ENCODE results near the gene IQSEC1. TPM values are rescaled to one million over a fixed set of nuclear protein-coding genes. Genes with fewer than 3 reads are reported as not detected.

Gene IQSEC1
- total RNA-seq, 2 experiments from 2014 or later, result 19.0 to 21.4 TPM

DNA sequence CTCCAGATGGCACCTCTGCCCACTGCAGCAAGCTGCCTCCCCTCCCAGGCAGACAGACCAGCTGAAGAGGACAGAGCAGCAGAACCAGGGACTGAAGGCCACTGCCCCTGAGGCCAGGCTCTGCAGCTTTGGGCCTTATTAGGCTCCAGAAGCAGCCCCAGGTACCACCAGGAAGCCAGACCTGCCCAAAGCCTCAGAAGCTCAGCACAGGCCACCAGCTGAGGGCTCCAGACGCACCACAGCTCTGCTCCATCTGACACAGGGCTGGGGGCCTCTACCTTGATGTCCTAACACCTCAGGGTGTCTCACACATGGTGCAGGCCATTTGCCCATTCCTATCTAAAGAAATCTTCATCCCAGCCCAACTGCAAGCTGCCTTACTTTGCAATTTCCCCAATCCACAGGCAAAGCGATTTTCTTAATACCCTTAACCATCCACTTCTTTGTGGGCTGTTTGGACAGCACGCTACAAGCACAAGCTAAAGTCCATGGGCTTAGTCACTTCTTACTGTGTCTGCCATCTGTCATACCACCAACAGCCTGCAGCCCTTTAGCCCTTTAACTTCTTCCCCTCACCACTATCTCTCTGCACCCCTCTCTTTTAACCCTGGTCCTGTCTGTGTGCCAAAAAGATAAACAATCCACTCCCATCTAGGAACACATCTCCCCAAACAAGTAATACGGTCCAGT lies 112.1 kb downstream of the IQSEC1 start:
- ChIA-PET CTCF (interaction anchor here (0.7 to 1.7 kb wide), 3 partner anchors 11 to 23 kb away, joined by 3 to 7 read pairs (median 3); no protein-coding TSS in a partner anchor), POLR2A (interaction anchor here (0.7 kb wide), 1 partner anchor 9 kb away, joined by 3 read pairs; no protein-coding TSS in a partner anchor)

- POLR2A ChIA-PET, result no interaction called here
- CTCF ChIA-PET, result interaction anchor here (1.7 kb wide), 1 partner anchor 11 kb away, joined by 7 read pairs; no protein-coding TSS in a partner anchor
These were observed 112.7 kb downstream of the IQSEC1 start for GRCh38 chr3:12960497-12960896.

DNA sequence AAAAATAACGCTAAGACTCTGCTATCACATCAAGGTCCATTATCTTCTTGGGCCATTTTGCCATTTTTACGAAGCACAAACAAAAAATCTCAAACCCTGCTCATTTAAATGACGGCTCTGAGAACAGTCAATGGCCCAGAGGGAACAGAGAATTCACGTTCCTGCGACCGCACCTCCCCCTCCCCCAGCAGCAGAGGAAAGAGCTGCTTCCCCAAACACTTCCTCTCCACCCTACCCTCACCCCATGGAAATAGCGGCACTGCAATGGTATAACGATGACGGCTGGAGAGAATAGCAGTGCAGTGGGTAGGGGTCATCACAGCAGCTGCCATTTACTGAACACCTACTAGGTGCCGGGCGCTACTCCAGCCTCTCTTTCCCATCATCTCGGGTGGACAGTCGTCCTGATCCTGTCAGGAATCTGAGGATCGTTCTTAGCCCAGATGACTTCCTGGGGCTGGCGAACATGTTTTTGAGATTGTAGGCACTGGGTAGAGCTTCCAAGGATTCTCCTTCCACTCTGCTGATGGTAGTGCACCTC lies 113.3 kb downstream of the IQSEC1 start:
- ChIA-PET POLR2A (interaction anchor here (1.4 kb wide), 1 partner anchor 11 kb away, joined by 4 read pairs; no protein-coding TSS in a partner anchor), CTCF (interaction anchor here (1.7 kb wide), 1 partner anchor 11 kb away, joined by 7 read pairs; no protein-coding TSS in a partner anchor)

GRCh38 chr3:12959410-12959809 lies 113.8 kb downstream of the IQSEC1 start:
- POLR2A ChIA-PET, result interaction anchor here (1.4 kb wide), 1 partner anchor 10 kb away, joined by 4 read pairs; no protein-coding TSS in a partner anchor
- CTCF ChIA-PET, result no interaction called here

- POLR2A ChIA-PET, result interaction anchor here (1.4 kb wide), 1 partner anchor 9 kb away, joined by 4 read pairs; no protein-coding TSS in a partner anchor
- CTCF ChIA-PET, result interaction anchor here (0.6 kb wide), 1 partner anchor 66 kb away, joined by 3 read pairs; no protein-coding TSS in a partner anchor
These were observed 115.1 kb downstream of the IQSEC1 start for GRCh38 chr3:12957824-12958792.

DNA sequence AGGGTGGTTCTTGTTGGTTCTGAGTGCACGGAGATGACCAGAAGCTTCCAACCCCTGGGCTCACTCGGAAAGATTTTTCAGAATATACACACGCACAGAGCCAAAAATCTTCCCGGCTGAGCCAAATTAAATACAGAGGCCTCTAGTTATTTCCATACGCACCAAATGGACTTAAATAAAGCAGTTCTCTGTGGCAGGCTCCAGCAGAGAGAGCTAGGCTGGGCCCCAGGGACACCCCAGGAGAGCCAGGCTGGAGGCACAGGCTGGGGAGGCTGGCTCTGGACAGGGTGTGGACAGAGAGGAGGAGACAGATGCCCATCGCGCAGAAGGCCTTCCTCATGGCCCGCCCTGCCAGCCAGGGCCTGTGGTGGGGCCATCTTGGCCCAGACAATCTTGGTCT lies 115.9 kb downstream of the IQSEC1 start:
- POLR2A ChIA-PET, result no interaction called here
- CTCF ChIA-PET, result no interaction called here

GRCh38 chr3:12956316-12956660 lies 116.9 kb downstream of the IQSEC1 start:
- ChIA-PET POLR2A (no interaction called here), CTCF (no interaction called here)

GRCh38 chr3:12955651-12956315 lies 117.4 kb downstream of the IQSEC1 start:
- CTCF ChIA-PET, result no interaction called here
- POLR2A ChIA-PET, result no interaction called here

GRCh38 chr3:12954891-12955650 lies 118.2 kb downstream of the IQSEC1 start:
- POLR2A ChIA-PET, result no interaction called here
- CTCF ChIA-PET, result no interaction called here

- CTCF ChIA-PET, result no interaction called here
- POLR2A ChIA-PET, result no interaction called here
These were observed 119.0 kb downstream of the IQSEC1 start for GRCh38 chr3:12954180-12954579.

- POLR2A ChIA-PET, result no interaction called here
These were observed 119.8 kb downstream of the IQSEC1 start for GRCh38 chr3:12953201-12953995.

GRCh38 chr3:12952343-12953200 lies 120.7 kb downstream of the IQSEC1 start:
- POLR2A ChIA-PET, result no interaction called here
- CTCF ChIA-PET, result no interaction called here

More at GRCh38 chr3:12953201-12953995, 119.8 kb downstream of the IQSEC1 start:
- CTCF ChIA-PET, result no interaction called here

- ChIA-PET POLR2A (interaction anchor here (0.6 to 1.7 kb wide), 4 partner anchors 10 to 1575 kb away, joined by 3 to 4 read pairs (median 4); no protein-coding TSS in a partner anchor), CTCF (interaction anchor here (0.9 to 1.7 kb wide), 5 partner anchors 12 to 46 kb away, joined by 4 to 7 read pairs (median 4); no protein-coding TSS in a partner anchor)
These were observed 124.1 kb downstream of the IQSEC1 start for GRCh38 chr3:12948891-12949711.

DNA sequence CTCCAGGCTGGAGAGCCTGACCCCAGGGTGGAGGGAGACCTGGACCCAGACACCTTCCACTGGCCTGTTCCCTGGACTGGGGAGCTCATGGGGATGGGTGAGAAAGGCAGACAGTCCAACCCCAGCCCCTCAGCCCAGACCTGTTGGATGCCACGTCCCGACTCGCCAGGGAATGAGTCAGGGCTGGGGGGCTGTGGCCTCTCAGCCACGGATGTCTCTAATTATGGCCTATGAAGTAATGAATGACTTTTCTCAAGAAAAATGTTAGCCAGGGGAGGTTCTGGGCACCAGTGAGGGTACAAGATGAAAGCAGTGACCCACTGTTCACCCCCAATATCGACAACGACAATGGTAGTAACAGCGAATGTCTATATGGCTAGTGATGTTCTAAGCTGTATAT lies 124.9 kb downstream of the IQSEC1 start:
- ChIA-PET POLR2A (interaction anchor here (0.5 to 1.7 kb wide), 3 partner anchors 15 to 281 kb away, joined by 3 to 4 read pairs (median 4); no protein-coding TSS in a partner anchor), CTCF (interaction anchor here (0.5 to 1.7 kb wide), 5 partner anchors 12 to 1244 kb away, joined by 3 to 7 read pairs (median 4); no protein-coding TSS in a partner anchor)

GRCh38 chr3:12947504-12948369 lies 125.5 kb downstream of the IQSEC1 start:
- ChIA-PET CTCF (interaction anchor here (0.5 to 1.4 kb wide), 3 partner anchors 12 to 1243 kb away, joined by 3 to 6 read pairs (median 3); no protein-coding TSS in a partner anchor), POLR2A (interaction anchor here (0.5 kb wide), 1 partner anchor 281 kb away, joined by 4 read pairs; no protein-coding TSS in a partner anchor)

All from activated CD8-positive, alpha-beta memory T cell treated with anti-CD3 and anti-CD28 coated beads for 36 hours (primary cell).